ENCODE results near the gene TMEM178B.

- TF ChIP-seq SPI1 (IDR thresholded peaks at IDR 0.05; ENCODE audit: borderline replicate concordance, insufficient read depth, low read depth, low read length) (no peak), ZZZ3 (IDR thresholded peaks at IDR 0.05; ENCODE audit: control insufficient read depth, insufficient read length, low read depth) (no peak), ZSCAN29 (IDR thresholded peaks at IDR 0.05) (no peak), CBFB (IDR thresholded peaks at IDR 0.05; ENCODE audit: low read depth) (no peak)
- TF ChIP-seq, protein P1, sequence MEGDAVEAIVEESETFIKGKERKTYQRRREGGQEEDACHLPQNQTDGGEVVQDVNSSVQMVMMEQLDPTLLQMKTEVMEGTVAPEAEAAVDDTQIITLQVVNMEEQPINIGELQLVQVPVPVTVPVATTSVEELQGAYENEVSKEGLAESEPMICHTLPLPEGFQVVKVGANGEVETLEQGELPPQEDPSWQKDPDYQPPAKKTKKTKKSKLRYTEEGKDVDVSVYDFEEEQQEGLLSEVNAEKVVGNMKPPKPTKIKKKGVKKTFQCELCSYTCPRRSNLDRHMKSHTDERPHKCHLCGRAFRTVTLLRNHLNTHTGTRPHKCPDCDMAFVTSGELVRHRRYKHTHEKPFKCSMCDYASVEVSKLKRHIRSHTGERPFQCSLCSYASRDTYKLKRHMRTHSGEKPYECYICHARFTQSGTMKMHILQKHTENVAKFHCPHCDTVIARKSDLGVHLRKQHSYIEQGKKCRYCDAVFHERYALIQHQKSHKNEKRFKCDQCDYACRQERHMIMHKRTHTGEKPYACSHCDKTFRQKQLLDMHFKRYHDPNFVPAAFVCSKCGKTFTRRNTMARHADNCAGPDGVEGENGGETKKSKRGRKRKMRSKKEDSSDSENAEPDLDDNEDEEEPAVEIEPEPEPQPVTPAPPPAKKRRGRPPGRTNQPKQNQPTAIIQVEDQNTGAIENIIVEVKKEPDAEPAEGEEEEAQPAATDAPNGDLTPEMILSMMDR (IDR thresholded peaks at IDR 0.05 in 2 of 3, conservative IDR thresholded peaks at IDR 0.05 in 1 of 3; ENCODE audit: control insufficient read depth in 2 of 3, extremely low read depth in 1 of 3, insufficient read depth in 1 of 3, low read depth in 3 of 3, low read length in 3 of 3) = no peak
- TF ChIP-seq, protein P2, sequence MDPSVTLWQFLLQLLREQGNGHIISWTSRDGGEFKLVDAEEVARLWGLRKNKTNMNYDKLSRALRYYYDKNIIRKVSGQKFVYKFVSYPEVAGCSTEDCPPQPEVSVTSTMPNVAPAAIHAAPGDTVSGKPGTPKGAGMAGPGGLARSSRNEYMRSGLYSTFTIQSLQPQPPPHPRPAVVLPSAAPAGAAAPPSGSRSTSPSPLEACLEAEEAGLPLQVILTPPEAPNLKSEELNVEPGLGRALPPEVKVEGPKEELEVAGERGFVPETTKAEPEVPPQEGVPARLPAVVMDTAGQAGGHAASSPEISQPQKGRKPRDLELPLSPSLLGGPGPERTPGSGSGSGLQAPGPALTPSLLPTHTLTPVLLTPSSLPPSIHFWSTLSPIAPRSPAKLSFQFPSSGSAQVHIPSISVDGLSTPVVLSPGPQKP (IDR thresholded peaks at IDR 0.05; ENCODE audit: low read depth, low read length) = no peak
Measured at GRCh38 chr7:141410353-141411000, 336.6 kb downstream of the TMEM178B start.

Data from GM12878 (cell line).